Measurements from ENCODE around the gene MAP3K5.

MAP3K5 gene

GRCh38 chr6:136651982-136652381 is 140.3 kb downstream of the MAP3K5 start:
- no peak overlapping the region for H3K4me3 Mint-ChIP-seq
- DNase-seq (ENCODE audit: low spot score in 2 of 2) (no peak), ATAC-seq (replicated peaks; ENCODE audit: extremely low read depth, poor library complexity, severe bottlenecking) (no peak)
- H3K27ac Mint-ChIP-seq (ENCODE audit: low read depth): no peak overlapping the region
- H3K36me3 Mint-ChIP-seq (ENCODE audit: insufficient read depth): peaks cover 16% of the 10 kb centered on the region
- H3K4me1 Mint-ChIP-seq: no peaks in the 10 kb centered on the region
- no peaks in the 10 kb centered on the region for H3K27me3 Mint-ChIP-seq
- H3K9me3 Mint-ChIP-seq: no peaks in the 10 kb centered on the region

DNA sequence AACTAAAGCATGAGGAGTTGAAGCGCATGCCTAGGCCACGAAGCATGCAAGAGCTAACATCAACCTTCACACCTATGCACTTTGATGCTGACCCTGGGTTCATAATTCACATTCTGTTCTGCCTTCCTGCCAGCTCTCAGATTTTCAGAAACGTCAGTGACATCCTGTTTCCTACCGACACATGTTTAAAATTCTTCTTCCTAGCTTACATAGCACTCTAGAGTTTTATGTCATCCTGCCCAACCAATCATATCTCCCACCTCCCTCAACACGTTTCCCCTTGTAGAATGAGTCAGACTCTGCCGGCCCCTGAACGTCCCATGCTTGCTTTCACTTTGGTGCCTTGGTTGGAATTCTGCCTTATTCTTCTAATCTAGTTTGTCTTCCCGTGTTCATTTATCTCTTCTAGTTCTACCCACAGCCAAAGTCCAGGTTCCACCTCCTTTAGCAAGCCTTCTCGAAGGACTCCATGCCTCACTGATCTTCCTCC is 144.9 kb downstream of the MAP3K5 start:
- ATAC-seq (replicated peaks; ENCODE audit: extremely low read depth, poor library complexity, severe bottlenecking): peak; percentile 91
- peaks cover 9% of the 10 kb centered on the region for H3K36me3 Mint-ChIP-seq (ENCODE audit: insufficient read depth)
- no peak overlapping the region for H3K27ac Mint-ChIP-seq (ENCODE audit: low read depth)
- H3K9me3 Mint-ChIP-seq: no peaks in the 10 kb centered on the region
- no peak overlapping the region for H3K4me3 Mint-ChIP-seq
- DNase-seq (ENCODE audit: low spot score in 2 of 2): peak in 1 of 2 donors; percentile 24
- H3K4me1 Mint-ChIP-seq: no peaks in the 10 kb centered on the region
- H3K27me3 Mint-ChIP-seq: no peaks in the 10 kb centered on the region

GRCh38 chr6:136646377-136646776 is 145.9 kb downstream of the MAP3K5 start:
- Mint-ChIP-seq H3K36me3 (ENCODE audit: insufficient read depth) (peaks cover 9% of the 10 kb centered on the region), H3K9me3 (no peaks in the 10 kb centered on the region), H3K27ac (ENCODE audit: low read depth) (no peak overlapping the region), H3K27me3 (no peaks in the 10 kb centered on the region), H3K4me3 (no peak overlapping the region), H3K4me1 (no peaks in the 10 kb centered on the region)
- ATAC-seq (replicated peaks; ENCODE audit: extremely low read depth, poor library complexity, severe bottlenecking) (no peak), DNase-seq (ENCODE audit: low spot score in 2 of 2) (no peak)

- Mint-ChIP-seq H3K4me1 (peaks cover 4% of the 10 kb centered on the region), H3K9me3 (no peaks in the 10 kb centered on the region), H3K27me3 (no peaks in the 10 kb centered on the region), H3K27ac (ENCODE audit: low read depth) (no peak overlapping the region), H3K4me3 (no peak overlapping the region), H3K36me3 (ENCODE audit: insufficient read depth) (peaks cover 2% of the 10 kb centered on the region)
- no peak for DNase-seq (ENCODE audit: low spot score in 2 of 2)
- no peak for ATAC-seq (replicated peaks; ENCODE audit: extremely low read depth, poor library complexity, severe bottlenecking)
These were observed 147.7 kb downstream of the MAP3K5 start for GRCh38 chr6:136644597-136644952.

DNA sequence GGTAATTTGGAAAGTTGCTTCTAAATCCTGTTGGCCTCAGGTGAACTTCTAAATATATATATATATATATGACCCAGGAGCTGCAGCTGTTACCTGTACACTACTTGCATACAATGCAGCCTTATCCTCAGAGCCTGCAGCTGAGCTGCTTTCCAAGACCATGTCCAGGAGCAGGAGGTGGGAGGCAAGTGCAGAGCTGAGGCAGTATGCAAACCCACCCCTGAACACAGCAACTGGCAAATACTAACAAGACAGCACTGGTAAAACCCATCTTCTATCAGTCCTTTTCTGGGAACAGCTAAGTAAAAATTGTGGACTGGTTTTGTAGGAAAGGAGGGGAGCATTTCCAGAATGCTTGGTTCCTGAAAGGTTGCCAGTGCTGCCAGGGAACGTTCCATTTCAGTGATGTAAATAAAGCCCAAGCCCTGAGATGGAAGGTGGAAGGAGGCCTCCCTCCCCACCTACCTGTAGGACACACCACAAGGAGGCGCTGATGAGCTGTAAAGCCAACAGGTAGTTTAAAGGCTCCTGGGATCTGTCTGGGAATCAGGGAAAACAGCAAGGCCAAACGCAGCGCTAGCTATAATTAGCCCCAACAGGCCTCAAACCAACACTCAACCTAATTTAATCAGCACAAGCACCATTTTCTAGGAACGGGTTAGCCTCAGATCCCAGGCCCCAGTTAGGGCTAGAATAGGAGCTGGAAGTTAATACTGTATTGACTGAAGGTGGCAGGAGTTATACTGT is 148.3 kb downstream of the MAP3K5 start:
- H3K4me3 Mint-ChIP-seq: no peak overlapping the region
- H3K36me3 Mint-ChIP-seq (ENCODE audit: insufficient read depth): peaks cover 2% of the 10 kb centered on the region
- peaks cover 6% of the 10 kb centered on the region for H3K4me1 Mint-ChIP-seq
- no peaks in the 10 kb centered on the region for H3K9me3 Mint-ChIP-seq
- H3K27ac Mint-ChIP-seq (ENCODE audit: low read depth): no peak overlapping the region
- no peaks in the 10 kb centered on the region for H3K27me3 Mint-ChIP-seq
- ATAC-seq (replicated peaks; ENCODE audit: extremely low read depth, poor library complexity, severe bottlenecking) (no peak), DNase-seq (ENCODE audit: low spot score in 2 of 2) (peak; percentile 56 to 68)

- Mint-ChIP-seq H3K4me1 (peaks cover 6% of the 10 kb centered on the region), H3K27ac (ENCODE audit: low read depth) (no peak overlapping the region), H3K27me3 (no peaks in the 10 kb centered on the region), H3K36me3 (ENCODE audit: insufficient read depth) (peaks cover 5% of the 10 kb centered on the region), H3K9me3 (no peaks in the 10 kb centered on the region), H3K4me3 (no peak overlapping the region)
- ATAC-seq (replicated peaks; ENCODE audit: extremely low read depth, poor library complexity, severe bottlenecking) (no peak), DNase-seq (ENCODE audit: low spot score in 2 of 2) (no peak)
These were observed 150.3 kb downstream of the MAP3K5 start for GRCh38 chr6:136641873-136642465.

DNA sequence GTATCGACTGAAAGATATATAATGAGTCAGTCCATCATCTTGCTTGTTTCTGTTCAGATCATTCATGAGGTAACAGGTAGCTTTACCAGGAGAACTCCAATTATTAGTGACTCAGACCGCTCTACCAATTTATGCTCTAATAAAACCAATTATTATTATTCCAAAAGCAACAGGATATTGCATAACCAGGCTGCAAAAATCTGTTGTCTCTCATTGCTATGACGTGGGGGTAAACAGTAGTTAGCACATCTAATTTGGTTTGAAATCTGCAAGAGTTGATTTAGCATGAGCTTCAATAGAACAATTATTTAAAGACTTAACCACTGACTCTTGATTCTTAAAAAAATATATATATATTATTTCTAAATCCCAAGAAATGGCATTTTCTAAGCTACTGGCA is 151.1 kb downstream of the MAP3K5 start:
- H3K27me3 Mint-ChIP-seq: no peaks in the 10 kb centered on the region
- H3K36me3 Mint-ChIP-seq (ENCODE audit: insufficient read depth): peaks cover 9% of the 10 kb centered on the region
- H3K4me3 Mint-ChIP-seq: no peak overlapping the region
- H3K4me1 Mint-ChIP-seq: peaks cover 6% of the 10 kb centered on the region
- no peak overlapping the region for H3K27ac Mint-ChIP-seq (ENCODE audit: low read depth)
- ATAC-seq (replicated peaks; ENCODE audit: extremely low read depth, poor library complexity, severe bottlenecking) (no peak), DNase-seq (ENCODE audit: low spot score in 2 of 2) (no peak)
- no peaks in the 10 kb centered on the region for H3K9me3 Mint-ChIP-seq

- no peak for DNase-seq (ENCODE audit: low spot score in 2 of 2)
- H3K27ac Mint-ChIP-seq (ENCODE audit: low read depth): no peak overlapping the region
- no peak for ATAC-seq (replicated peaks; ENCODE audit: extremely low read depth, poor library complexity, severe bottlenecking)
- no peak overlapping the region for H3K4me3 Mint-ChIP-seq
- peaks cover 6% of the 10 kb centered on the region for H3K4me1 Mint-ChIP-seq
- H3K27me3 Mint-ChIP-seq: no peaks in the 10 kb centered on the region
- H3K36me3 Mint-ChIP-seq (ENCODE audit: insufficient read depth): peaks cover 7% of the 10 kb centered on the region
- no peaks in the 10 kb centered on the region for H3K9me3 Mint-ChIP-seq
These were observed 152.0 kb downstream of the MAP3K5 start for GRCh38 chr6:136640132-136640915.

DNA sequence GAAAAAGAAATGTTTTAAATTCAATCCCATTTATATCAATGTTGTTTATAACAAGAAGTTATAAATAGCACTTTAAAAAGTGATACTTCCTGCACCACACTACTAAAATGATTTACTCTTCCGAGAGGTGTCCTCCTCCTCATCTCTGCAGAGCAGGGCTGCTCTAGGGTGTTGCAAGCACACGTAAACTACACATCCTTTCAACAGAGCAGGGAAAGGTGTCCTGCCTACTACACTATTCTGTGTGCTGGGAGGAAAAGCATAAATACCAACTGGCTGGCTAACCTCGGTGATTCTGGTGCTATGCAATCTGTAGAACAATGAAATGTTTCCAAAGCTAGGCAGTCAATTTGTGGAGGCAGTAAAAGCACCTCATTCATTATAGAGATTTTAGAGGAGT is 152.6 kb downstream of the MAP3K5 start:
- no peak for DNase-seq (ENCODE audit: low spot score in 2 of 2)
- Mint-ChIP-seq H3K4me1 (peaks cover 6% of the 10 kb centered on the region), H3K27ac (ENCODE audit: low read depth) (no peak overlapping the region), H3K4me3 (no peak overlapping the region), H3K27me3 (no peaks in the 10 kb centered on the region), H3K36me3 (ENCODE audit: insufficient read depth) (peaks cover 11% of the 10 kb centered on the region), H3K9me3 (no peaks in the 10 kb centered on the region)
- ATAC-seq (replicated peaks; ENCODE audit: extremely low read depth, poor library complexity, severe bottlenecking): no peak

- H3K27ac Mint-ChIP-seq (ENCODE audit: low read depth): no peak overlapping the region
- no peaks in the 10 kb centered on the region for H3K27me3 Mint-ChIP-seq
- peaks cover 6% of the 10 kb centered on the region for H3K4me1 Mint-ChIP-seq
- ATAC-seq (replicated peaks; ENCODE audit: extremely low read depth, poor library complexity, severe bottlenecking) (no peak), DNase-seq (ENCODE audit: low spot score in 2 of 2) (no peak)
- no peaks in the 10 kb centered on the region for H3K9me3 Mint-ChIP-seq
- no peak overlapping the region for H3K4me3 Mint-ChIP-seq
- peaks cover 26% of the 10 kb centered on the region for H3K36me3 Mint-ChIP-seq (ENCODE audit: insufficient read depth)
These were observed 156.7 kb downstream of the MAP3K5 start for GRCh38 chr6:136635615-136636014.

- Mint-ChIP-seq H3K9me3 (no peaks in the 10 kb centered on the region), H3K27me3 (no peaks in the 10 kb centered on the region), H3K4me1 (no peaks in the 10 kb centered on the region), H3K4me3 (no peak overlapping the region), H3K36me3 (ENCODE audit: insufficient read depth) (peaks cover 32% of the 10 kb centered on the region), H3K27ac (ENCODE audit: low read depth) (no peak overlapping the region)
- ATAC-seq (replicated peaks; ENCODE audit: extremely low read depth, poor library complexity, severe bottlenecking) (no peak), DNase-seq (ENCODE audit: low spot score in 2 of 2) (no peak)
These were observed 158.9 kb downstream of the MAP3K5 start for GRCh38 chr6:136633355-136633754.

DNA sequence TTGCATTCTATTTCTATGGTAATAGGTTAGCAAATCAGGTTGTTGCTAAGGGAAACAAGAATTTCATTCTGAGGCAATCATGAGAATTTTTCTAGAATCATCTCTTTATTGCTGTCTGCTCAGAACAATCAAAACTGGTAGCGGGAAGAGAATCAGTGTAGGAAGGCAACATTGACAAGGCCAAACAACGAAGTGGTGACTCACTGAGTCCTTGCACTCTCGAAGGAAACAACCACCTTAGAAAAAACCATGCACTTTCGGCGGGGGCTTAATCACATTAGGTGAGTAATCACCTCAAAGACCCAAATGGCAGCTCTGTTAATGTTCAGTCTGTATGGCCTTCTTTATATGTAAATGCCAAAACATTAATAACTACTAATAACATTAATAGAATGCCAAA is 163.3 kb downstream of the MAP3K5 start:
- no peaks in the 10 kb centered on the region for H3K4me1 Mint-ChIP-seq
- H3K9me3 Mint-ChIP-seq: no peaks in the 10 kb centered on the region
- peak overlapping the region; percentile 62 for H3K27ac Mint-ChIP-seq (ENCODE audit: low read depth)
- DNase-seq (ENCODE audit: low spot score in 2 of 2): no peak
- peaks cover 24% of the 10 kb centered on the region for H3K36me3 Mint-ChIP-seq (ENCODE audit: insufficient read depth)
- no peak overlapping the region for H3K4me3 Mint-ChIP-seq
- no peak for ATAC-seq (replicated peaks; ENCODE audit: extremely low read depth, poor library complexity, severe bottlenecking)
- no peaks in the 10 kb centered on the region for H3K27me3 Mint-ChIP-seq

DNA sequence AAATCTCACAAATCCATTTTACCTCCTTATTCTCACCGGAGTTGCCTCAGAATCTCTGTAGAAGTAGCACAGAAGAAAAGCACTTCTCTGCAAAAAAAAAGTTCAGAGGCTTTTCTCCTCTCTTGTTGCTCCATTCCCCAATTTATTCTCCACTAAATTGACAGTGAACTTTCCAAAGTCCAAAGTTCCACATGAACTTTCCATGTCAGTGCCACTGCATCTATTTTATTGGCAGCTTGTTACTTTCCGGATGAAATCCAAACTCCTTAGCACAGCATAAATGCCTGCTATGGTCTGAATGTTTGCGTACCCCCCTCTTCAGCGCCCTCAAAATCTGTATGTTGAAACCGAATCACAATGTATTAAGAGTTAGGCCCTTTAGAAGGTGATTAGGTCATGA is 165.1 kb downstream of the MAP3K5 start:
- Mint-ChIP-seq H3K4me1 (no peaks in the 10 kb centered on the region), H3K27ac (ENCODE audit: low read depth) (no peak overlapping the region), H3K4me3 (no peak overlapping the region), H3K36me3 (ENCODE audit: insufficient read depth) (peaks cover 20% of the 10 kb centered on the region), H3K27me3 (no peaks in the 10 kb centered on the region), H3K9me3 (no peaks in the 10 kb centered on the region)
- ATAC-seq (replicated peaks; ENCODE audit: extremely low read depth, poor library complexity, severe bottlenecking) (no peak), DNase-seq (ENCODE audit: low spot score in 2 of 2) (no peak)

Measured in central memory CD8-positive, alpha-beta T cell (primary cell).